HG03159 (cell line): ENCODE measurements around the gene BCL2L14.
A peak's percentile ranks its signal among the peaks of the same experiment; 100 is the strongest.

Experiments used
- ATAC-seq: cut with Tn5 transposase; IDR thresholded peaks from one replicate; pipeline ENCODE4 v1.9.1; 2021; ENCODE audit warnings: mild to moderate bottlenecking, moderate library complexity; ENCODE audit not compliant: unreplicated experiment

BCL2L14 gene

GRCh38 chr12:12054993-12055392, 15.7 kb upstream of the BCL2L14 start:
- no peak for ATAC-seq

- ATAC-seq, result no peak
Observed at GRCh38 chr12:12056951-12057350, 13.8 kb upstream of the BCL2L14 start.

GRCh38 chr12:12064596-12064995, 6.1 kb upstream of the BCL2L14 start:
- no peak for ATAC-seq

GRCh38 chr12:12068751-12069150, 2.0 kb upstream of the BCL2L14 start:
- ATAC-seq, result no peak

- no peak for ATAC-seq
Observed at GRCh38 chr12:12069821-12070548, 754 bp upstream of the BCL2L14 start.

GRCh38 chr12:12072064-12072760, 1.5 kb downstream of the BCL2L14 start:
- ATAC-seq, result no peak

GRCh38 chr12:12079291-12079690, 8.6 kb downstream of the BCL2L14 start:
- ATAC-seq, result no peak

- peak; percentile 58 for ATAC-seq
Observed at GRCh38 chr12:12081836-12082497, 11.2 kb downstream of the BCL2L14 start.

GRCh38 chr12:12083688-12084087, 12.9 kb downstream of the BCL2L14 start:
- no peak for ATAC-seq

GRCh38 chr12:12086362-12086761, 15.6 kb downstream of the BCL2L14 start:
- ATAC-seq, result no peak

GRCh38 chr12:12086973-12087692, 16.4 kb downstream of the BCL2L14 start:
- ATAC-seq, result no peak

- ATAC-seq, result no peak
Observed at GRCh38 chr12:12087693-12088034, 16.9 kb downstream of the BCL2L14 start.

- no peak for ATAC-seq
Observed at GRCh38 chr12:12088147-12088546, 17.4 kb downstream of the BCL2L14 start.

GRCh38 chr12:12088761-12089160, 18.0 kb downstream of the BCL2L14 start:
- ATAC-seq, result no peak

- no peak for ATAC-seq
Observed at GRCh38 chr12:12091071-12091470, 20.3 kb downstream of the BCL2L14 start.

GRCh38 chr12:12091977-12092663, 21.4 kb downstream of the BCL2L14 start:
- ATAC-seq, result no peak

- no peak for ATAC-seq
Observed at GRCh38 chr12:12094481-12094880, 23.7 kb downstream of the BCL2L14 start.

GRCh38 chr12:12095021-12095420, 24.3 kb downstream of the BCL2L14 start:
- ATAC-seq, result no peak

- ATAC-seq, result no peak
Observed at GRCh38 chr12:12097891-12098690, 27.4 kb downstream of the BCL2L14 start.

- ATAC-seq, result no peak
Observed at GRCh38 chr12:12098691-12099015, 27.9 kb downstream of the BCL2L14 start.
